ENCODE data around the gene CPED1.

CPED1 gene

GRCh38 chr7:120988591-120989256, at the start of gene CPED1:
Gene CPED1 (plus strand): TSS chr7:120988711. CDS start chr7:120989622, 911 bp downstream.
- H3K4me3 ChIP-seq (ENCODE audit: low read depth, low read length) = peak within 1 kb of the TSS; percentile 85
- TF ChIP-seq CTCF (IDR thresholded peaks at IDR 0.05; ENCODE audit: low read depth, low read length) = no peak

GRCh38 chr7:120939345-120939744, 49.2 kb upstream of the CPED1 start:
- no peak overlapping the region for H3K4me3 ChIP-seq (ENCODE audit: low read depth, low read length)
- TF ChIP-seq CTCF (IDR thresholded peaks at IDR 0.05; ENCODE audit: low read depth, low read length) = no peak

- no peak for TF ChIP-seq CTCF (IDR thresholded peaks at IDR 0.05; ENCODE audit: low read depth, low read length)
- no peak overlapping the region for H3K4me3 ChIP-seq (ENCODE audit: low read depth, low read length)
Observed at GRCh38 chr7:120941064-120941463, 47.4 kb upstream of the CPED1 start.

GRCh38 chr7:120941856-120942255, 46.7 kb upstream of the CPED1 start:
- no peak for TF ChIP-seq CTCF (IDR thresholded peaks at IDR 0.05; ENCODE audit: low read depth, low read length)
- no peak overlapping the region for H3K4me3 ChIP-seq (ENCODE audit: low read depth, low read length)

- no peak overlapping the region for H3K4me3 ChIP-seq (ENCODE audit: low read depth, low read length)
- TF ChIP-seq CTCF (IDR thresholded peaks at IDR 0.05; ENCODE audit: low read depth, low read length) = no peak
Observed at GRCh38 chr7:120942861-120943260, 45.6 kb upstream of the CPED1 start.

- H3K4me3 ChIP-seq (ENCODE audit: low read depth, low read length) = no peak overlapping the region
- TF ChIP-seq CTCF (IDR thresholded peaks at IDR 0.05; ENCODE audit: low read depth, low read length) = no peak
Observed at GRCh38 chr7:120944826-120945562, 43.5 kb upstream of the CPED1 start.

- TF ChIP-seq CTCF (IDR thresholded peaks at IDR 0.05; ENCODE audit: low read depth, low read length) = no peak
- H3K4me3 ChIP-seq (ENCODE audit: low read depth, low read length) = no peak overlapping the region
Observed at GRCh38 chr7:120947980-120948379, 40.5 kb upstream of the CPED1 start.

Measured in WI38 (cell line).